HepG2 (cell line): ENCODE results near the gene QRICH2. TPM values are rescaled to one million over a fixed set of nuclear protein-coding genes. Genes with fewer than 3 reads are reported as not detected.
"Not testable (repeated sequence)": the region's sequence is repeated elsewhere in the genome, so short reads cannot be mapped to it uniquely, and the experiment has no call there.

Experiments used
- ATAC-seq: fragments of 200-7000 bp; cut with Tn5 transposase; 3 replicates; pipeline ENCODE4 v1.9.1; 2020; ENCODE audit warnings: mild to moderate bottlenecking, moderate library complexity
- BruUV-seq: library from RNA; stranded (reverse); fragments of 400-500 nt; replicated peaks from 2 replicates; lab custom pipeline; 2021; lab: Mats Ljungman, UMichigan
- CTCF ChIA-PET: fragments of 300-600 bp; formaldehyde crosslinking; extraction: SDS; loops from one replicate; lab custom pipeline; 2021; ENCODE audit warnings: low total read pairs, inconsistent platforms, low intra/inter-chr PET ratio; lab: Yijun Ruan, JAX
- POLR2A ChIA-PET: fragments of 350-600 bp; sonication (Branson Sonifier 250); formaldehyde crosslinking; loops from one replicate; lab custom pipeline; 2020; ENCODE audit warnings: antibody characterized with exemption, inconsistent platforms; lab: Yijun Ruan, JAX
- DNase-seq: peaks from one replicate; pipeline ENCODE4 v3.0.0-alpha.2; 2015; ENCODE audit warnings: low spot score
- FAIRE-seq: peaks from 3 replicates; lab custom pipeline; 2011; peaks lifted over from hg19 to GRCh38; lab: Jason Lieb, UNC
- H2AFZ ChIP-seq: one replicate; pipeline ENCODE4 v1.6.1; 2011; ENCODE audit warnings: low read length, inconsistent platforms
- H3K27ac ChIP-seq: fragments of 300-600 bp; 3 replicates; pipeline ENCODE4 v1.8.0; 2011; ENCODE audit warnings: mixed run types, mild to moderate bottlenecking, mixed read lengths, low read length, inconsistent platforms; ENCODE audit not compliant: insufficient read depth; ENCODE audit errors: extremely low read length
- H3K27me3 ChIP-seq, 2 experiments: fragments of 200-600 bp in 1 of 2; 2 replicates in 1 of 2; 3 replicates in 1 of 2; pipeline versions ENCODE4 v1.6.0 to v1.8.0; 2011; ENCODE audit warnings: low read length in 2 of 2, mild to moderate bottlenecking in 2 of 2, moderate library complexity in 2 of 2, inconsistent platforms in 1 of 2; ENCODE audit not compliant: insufficient read depth in 2 of 2, control insufficient read depth in 1 of 2
- H3K36me3 ChIP-seq, 2 experiments: fragments of 200-600 bp in 1 of 2; replicated peaks in 1 of 2; 2 replicates in 1 of 2; 3 replicates in 1 of 2; pipeline versions ENCODE4 v1.5.1 to v1.8.0; 2011; ENCODE audit warnings: low read length in 2 of 2, inconsistent platforms in 1 of 2; ENCODE audit not compliant: insufficient read depth in 2 of 2, control insufficient read depth in 1 of 2
- H3K4me1 ChIP-seq: 2 replicates; pipeline ENCODE4 v1.5.1; 2012; ENCODE audit warnings: low read length, inconsistent platforms; ENCODE audit not compliant: insufficient read depth
- H3K4me2 ChIP-seq: 2 replicates; pipeline ENCODE4 v1.6.0; 2011; ENCODE audit warnings: low read depth, low read length, inconsistent platforms
- H3K4me3 ChIP-seq, 3 experiments: fragments of 200-600 bp in 1 of 3; sonication (generic), shearing (Covaris generic) in 1 of 3; replicated peaks in 1 of 3; 2 replicates each; pipeline ENCODE4 v1.5.1; 2011 to 2016; ENCODE audit warnings: low read length in 3 of 3, inconsistent platforms in 2 of 3, low read depth in 2 of 3, mild to moderate bottlenecking in 2 of 3, control low read depth in 1 of 3, mixed read lengths in 1 of 3; ENCODE audit not compliant: insufficient read depth in 1 of 3
- H3K79me2 ChIP-seq: one replicate; pipeline ENCODE4 v1.6.1; 2011; ENCODE audit warnings: low read length, inconsistent platforms; ENCODE audit not compliant: insufficient read depth
- H3K9ac ChIP-seq: 2 replicates; pipeline ENCODE4 v1.6.0; 2011; ENCODE audit warnings: mild to moderate bottlenecking, low read depth, low read length, inconsistent platforms; ENCODE audit not compliant: insufficient read depth
- H3K9me3 ChIP-seq: 2 replicates; pipeline ENCODE4 v1.5.1; 2012; ENCODE audit warnings: mild to moderate bottlenecking, low read length
- H4K20me1 ChIP-seq: 2 replicates; pipeline ENCODE4 v1.6.0; 2011; ENCODE audit warnings: inconsistent platforms, mild to moderate bottlenecking, low read length, moderate library complexity; ENCODE audit not compliant: insufficient read depth
- CEBPG ChIP-seq: IDR thresholded peaks from 2 replicates; pipeline ENCODE4 v1.6.1; 2016
- FOXA1 ChIP-seq, 2 experiments: fragments of 450-650 bp in 1 of 2; sonication (generic) in 1 of 2; formaldehyde crosslinking in 1 of 2; IDR thresholded peaks; 2 replicates each; pipeline versions ENCODE4 v1.4.0 to v1.6.1; 2016 to 2020; ENCODE audit warnings: missing genetic modification reagents in 1 of 2
- PATZ1 ChIP-seq: sonication (generic); formaldehyde crosslinking; IDR thresholded peaks from 2 replicates; pipeline ENCODE4 v1.4.0; 2020; ENCODE audit warnings: missing genetic modification reagents
- TCF7L2 ChIP-seq: IDR thresholded peaks from 2 replicates; pipeline ENCODE4 v1.6.1; 2011; ENCODE audit warnings: mild to moderate bottlenecking, low read depth, low read length, moderate library complexity
- ZKSCAN8 ChIP-seq: IDR thresholded peaks from 2 replicates; pipeline ENCODE4 v1.6.1; 2016; ENCODE audit warnings: borderline replicate concordance, missing genetic modification reagents, missing compliant biosample characterization
- ZNF768 ChIP-seq: sonication (generic); formaldehyde crosslinking; IDR thresholded peaks from 2 replicates; pipeline ENCODE4 v1.4.0; 2020; ENCODE audit warnings: missing genetic modification reagents
- ZZZ3 ChIP-seq: sonication (generic); formaldehyde crosslinking; IDR thresholded peaks from 2 replicates; pipeline ENCODE4 v1.4.0; 2020; ENCODE audit warnings: missing genetic modification reagents, mild to moderate bottlenecking, borderline replicate concordance
- WGBS: methylation state at CpG from one replicate; pipeline ENCODE4 v1.1.6; 2017; ENCODE audit warnings: low lambda C conversion rate; 5-methylcytosine and 5-hydroxymethylcytosine counted together
- in situ Hi-C: cut with HindIII; loops from 2 replicates; pipeline ENCODE4 v1.10.0; 2017; ENCODE audit warnings: low pct_unique_long_range_greater_than_20kb; ENCODE audit not compliant: extremely low pct_ligation_motif_present
- intact Hi-C: fragments of 100-400 bp; cut with micrococcal nuclease; formaldehyde crosslinking; loops from one replicate; pipeline ENCODE4 v1.10.0; 2022; ENCODE audit not compliant: unreplicated experiment
- polyA plus RNA-seq, 8 experiments: library from polyadenylated mRNA; depleted of rRNA in 3 of 8; stranded (reverse) in 7 of 8; unstranded in 1 of 8; fragments of >200 nt; fragmentation: Illumina TruSeq in 4 of 8; extraction: Trizol in 4 of 8; gene quantifications; 2 replicates each; pipeline versions ENCODE4 v1.2.1 to v1.2.3, GENCODE V29; 2011 to 2016; ENCODE audit warnings: low read depth in 4 of 8, missing spikeins in 1 of 8, mixed read lengths in 1 of 8; ENCODE audit not compliant: insufficient read depth in 1 of 8
- total RNA-seq, 5 experiments: library from RNA; depleted of rRNA; stranded (reverse); fragments of >200 nt; fragmentation: Illumina TruSeq; extraction: Trizol; gene quantifications; 2 replicates each; pipeline ENCODE4 v1.2.3, GENCODE V29; 2016; ENCODE audit warnings: low read depth in 1 of 5
- TF ChIP-seq, protein P1 (sequence below): sonication (generic); formaldehyde crosslinking; IDR thresholded peaks from 2 replicates; pipeline ENCODE4 v1.4.0; 2020; ENCODE audit warnings: missing genetic modification reagents
- TF ChIP-seq, protein P2 (sequence below): sonication (generic); formaldehyde crosslinking; IDR thresholded peaks from 2 replicates; pipeline ENCODE4 v1.4.0; 2020; ENCODE audit warnings: missing genetic modification reagents, borderline replicate concordance

The QRICH2 gene
- total and polyA plus RNA-seq, 2 of the 13 experiments (the other 11 are each of a cell fraction or from before 2014, with no cell fraction given), result 3.7 to 5.7 TPM

DNA sequence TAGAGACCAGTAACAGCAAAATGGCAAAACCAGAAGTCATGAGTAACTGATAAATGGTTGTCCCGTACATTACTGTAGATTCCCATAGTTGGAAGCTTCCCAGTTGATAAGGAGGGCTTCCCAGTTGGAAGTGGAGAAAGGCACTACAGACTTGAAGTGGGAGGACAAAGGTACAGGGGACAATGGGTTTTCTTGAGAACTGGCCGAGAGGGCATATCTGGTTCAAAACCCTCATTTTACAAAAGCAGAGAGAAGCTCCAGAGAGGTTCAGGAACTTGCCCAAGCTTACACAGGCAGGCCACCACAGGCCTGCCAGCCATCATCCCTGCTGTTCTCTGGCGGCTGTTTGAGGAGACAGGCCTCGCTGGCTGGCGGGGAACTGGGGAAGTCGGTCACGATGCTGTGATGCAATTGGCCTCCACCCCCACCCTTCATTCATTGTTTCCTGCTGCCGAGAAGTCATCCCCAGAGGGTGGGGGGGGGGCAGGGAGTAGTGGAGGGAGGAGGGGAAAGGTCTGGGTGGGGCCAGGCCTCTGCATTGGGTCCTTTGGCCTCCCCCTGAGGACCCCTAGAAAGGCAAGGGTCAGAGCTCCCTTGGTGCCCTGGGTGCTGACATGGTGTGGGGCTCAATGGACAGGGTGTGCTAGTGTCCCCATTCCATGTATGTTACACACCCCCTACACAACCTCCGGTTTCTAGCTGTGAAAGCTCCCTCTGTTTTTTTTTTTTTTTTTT lies 39.9 kb downstream of the QRICH2 start (continued):
- TF ChIP-seq FOXA1 (IDR thresholded peaks at IDR 0.05) (no peak), FOXA1 (CRISPR knock-in tag; IDR thresholded peaks at IDR 0.05) (peak; percentile 38; the same call in 1 of the 2 replicates), PATZ1 (peak; percentile 36; the same call in 1 of the 2 replicates), CEBPG (CRISPR knock-in tag) (peak; percentile 44), ZNF768 (peak; percentile 79; the same call in 1 of the 2 replicates), TCF7L2 (no peak), ZKSCAN8 (no peak), ZZZ3 (CRISPR knock-in tag) (no peak)
- TF ChIP-seq, protein P1, sequence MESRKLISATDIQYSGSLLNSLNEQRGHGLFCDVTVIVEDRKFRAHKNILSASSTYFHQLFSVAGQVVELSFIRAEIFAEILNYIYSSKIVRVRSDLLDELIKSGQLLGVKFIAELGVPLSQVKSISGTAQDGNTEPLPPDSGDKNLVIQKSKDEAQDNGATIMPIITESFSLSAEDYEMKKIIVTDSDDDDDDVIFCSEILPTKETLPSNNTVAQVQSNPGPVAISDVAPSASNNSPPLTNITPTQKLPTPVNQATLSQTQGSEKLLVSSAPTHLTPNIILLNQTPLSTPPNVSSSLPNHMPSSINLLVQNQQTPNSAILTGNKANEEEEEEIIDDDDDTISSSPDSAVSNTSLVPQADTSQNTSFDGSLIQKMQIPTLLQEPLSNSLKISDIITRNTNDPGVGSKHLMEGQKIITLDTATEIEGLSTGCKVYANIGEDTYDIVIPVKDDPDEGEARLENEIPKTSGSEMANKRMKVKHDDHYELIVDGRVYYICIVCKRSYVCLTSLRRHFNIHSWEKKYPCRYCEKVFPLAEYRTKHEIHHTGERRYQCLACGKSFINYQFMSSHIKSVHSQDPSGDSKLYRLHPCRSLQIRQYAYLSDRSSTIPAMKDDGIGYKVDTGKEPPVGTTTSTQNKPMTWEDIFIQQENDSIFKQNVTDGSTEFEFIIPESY (CRISPR knock-in tag), result peak; percentile 99
- TF ChIP-seq, protein P2, sequence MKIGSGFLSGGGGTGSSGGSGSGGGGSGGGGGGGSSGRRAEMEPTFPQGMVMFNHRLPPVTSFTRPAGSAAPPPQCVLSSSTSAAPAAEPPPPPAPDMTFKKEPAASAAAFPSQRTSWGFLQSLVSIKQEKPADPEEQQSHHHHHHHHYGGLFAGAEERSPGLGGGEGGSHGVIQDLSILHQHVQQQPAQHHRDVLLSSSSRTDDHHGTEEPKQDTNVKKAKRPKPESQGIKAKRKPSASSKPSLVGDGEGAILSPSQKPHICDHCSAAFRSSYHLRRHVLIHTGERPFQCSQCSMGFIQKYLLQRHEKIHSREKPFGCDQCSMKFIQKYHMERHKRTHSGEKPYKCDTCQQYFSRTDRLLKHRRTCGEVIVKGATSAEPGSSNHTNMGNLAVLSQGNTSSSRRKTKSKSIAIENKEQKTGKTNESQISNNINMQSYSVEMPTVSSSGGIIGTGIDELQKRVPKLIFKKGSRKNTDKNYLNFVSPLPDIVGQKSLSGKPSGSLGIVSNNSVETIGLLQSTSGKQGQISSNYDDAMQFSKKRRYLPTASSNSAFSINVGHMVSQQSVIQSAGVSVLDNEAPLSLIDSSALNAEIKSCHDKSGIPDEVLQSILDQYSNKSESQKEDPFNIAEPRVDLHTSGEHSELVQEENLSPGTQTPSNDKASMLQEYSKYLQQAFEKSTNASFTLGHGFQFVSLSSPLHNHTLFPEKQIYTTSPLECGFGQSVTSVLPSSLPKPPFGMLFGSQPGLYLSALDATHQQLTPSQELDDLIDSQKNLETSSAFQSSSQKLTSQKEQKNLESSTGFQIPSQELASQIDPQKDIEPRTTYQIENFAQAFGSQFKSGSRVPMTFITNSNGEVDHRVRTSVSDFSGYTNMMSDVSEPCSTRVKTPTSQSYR (CRISPR knock-in tag), result peak; percentile 23; the same call in 1 of the 2 replicates

GRCh38 chr17:76267581-76268001 lies 40.5 kb downstream of the QRICH2 start:
- intact Hi-C loops, FAIRE-seq, H3K27me3 ChIP-seq, ATAC-seq, H3K27ac ChIP-seq, H3K4me3 ChIP-seq, H3K9ac ChIP-seq, H3K9me3 ChIP-seq, CTCF ChIA-PET, in situ Hi-C loops, DNase-seq, BruUV-seq, H4K20me1 ChIP-seq, H2AFZ ChIP-seq: not testable (repeated sequence)
- POLR2A ChIA-PET, result interaction anchor here (1.0 to 5.2 kb wide), 6 partner anchors 8 to 148 kb away, joined by 3 to 27 read pairs (median 4); no protein-coding TSS in a partner anchor
- H3K4me1 ChIP-seq, result peaks cover 67% of the 10 kb centered on the region
- WGBS, result 95% methylated on average over 13 of the region's 13 CpGs
- peaks cover 8 to 12% of the 10 kb centered on the region in 2 experiments; a peak in 3 of 5 replicates for H3K36me3 ChIP-seq
- peaks cover 25% of the 10 kb centered on the region for H3K79me2 ChIP-seq
- peak overlapping the region; percentile 5; the same call in 1 of the 2 replicates for H3K4me2 ChIP-seq
